T1000 (cell line): Measurements from ENCODE around the gene MOB2.

ENCODE experiments used
- DNase-seq: peaks from one replicate; lab custom pipeline; 2025; ENCODE audit warnings: mixed read lengths; lab: John Stamatoyannopoulos, UW

Gene MOB2

GRCh38 chr11:1472180-1473005 lies 14.2 kb downstream of the MOB2 start:
- no peak for DNase-seq

GRCh38 chr11:1471736-1472135 lies 14.8 kb downstream of the MOB2 start:
- no peak for DNase-seq

- DNase-seq = no peak
These were observed 15.6 kb downstream of the MOB2 start for GRCh38 chr11:1470681-1471611.

- DNase-seq = no peak
These were observed 16.5 kb downstream of the MOB2 start for GRCh38 chr11:1469911-1470680.

GRCh38 chr11:1469287-1469910 lies 17.2 kb downstream of the MOB2 start:
- DNase-seq = no peak

- DNase-seq = no peak
These were observed 18.0 kb downstream of the MOB2 start for GRCh38 chr11:1468473-1469066.

GRCh38 chr11:1468002-1468401 lies 18.6 kb downstream of the MOB2 start:
- DNase-seq = no peak

GRCh38 chr11:1467270-1467669 lies 19.3 kb downstream of the MOB2 start:
- no peak for DNase-seq

GRCh38 chr11:1466784-1467183 lies 19.8 kb downstream of the MOB2 start:
- DNase-seq = no peak

GRCh38 chr11:1463056-1463455 lies 23.5 kb downstream of the MOB2 start:
- DNase-seq = no peak

- no peak for DNase-seq
These were observed 23.9 kb downstream of the MOB2 start for GRCh38 chr11:1462698-1462975.

GRCh38 chr11:1461826-1462697 lies 24.5 kb downstream of the MOB2 start:
- no peak for DNase-seq

- no peak for DNase-seq
These were observed 25.4 kb downstream of the MOB2 start for GRCh38 chr11:1460986-1461825.

GRCh38 chr11:1460396-1460985 lies 26.1 kb downstream of the MOB2 start:
- DNase-seq = no peak

GRCh38 chr11:1459764-1460395 lies 26.7 kb downstream of the MOB2 start:
- DNase-seq = no peak

- DNase-seq = no peak
These were observed 27.4 kb downstream of the MOB2 start for GRCh38 chr11:1459219-1459575.

GRCh38 chr11:1458340-1459218 lies 28.0 kb downstream of the MOB2 start:
- DNase-seq = no peak

GRCh38 chr11:1457856-1458255 lies 28.7 kb downstream of the MOB2 start:
- no peak for DNase-seq
